A549 (cell line): ENCODE data around the gene GINS3. TPM values are rescaled to one million over a fixed set of nuclear protein-coding genes. Genes with fewer than 3 reads are reported as not detected.

Source experiments
- ATAC-seq, 2 experiments: fragments of 200-7000 bp in 1 of 2; fragments of >200 bp in 1 of 2; cut with Nextera tagmentation in 1 of 2; cut with Tn5 transposase in 1 of 2; 3 replicates each; pipeline versions ENCODE4 v1.8.0 to v1.9.1; 2018 to 2020; ENCODE audit warnings: mild to moderate bottlenecking in 1 of 2, moderate library complexity in 1 of 2
- CTCF ChIA-PET: fragments of 300-600 bp; sonication (Branson Sonifier 250); formaldehyde crosslinking; extraction: SDS; loops from one replicate; lab custom pipeline; 2021; ENCODE audit warnings: antibody characterized with exemption, inconsistent platforms; lab: Yijun Ruan, JAX
- POLR2A ChIA-PET: fragments of 350-600 bp; formaldehyde crosslinking; extraction: SDS; loops from one replicate; lab custom pipeline; 2021; ENCODE audit warnings: antibody characterized with exemption, inconsistent platforms; lab: Yijun Ruan, JAX
- DNase-seq, 2 experiments: peaks; one replicate each; pipeline versions ENCODE4 v3.0.0 to v3.0.0-alpha.2; 2011 to 2016; ENCODE audit warnings: low read depth in 1 of 2, low spot score in 1 of 2
- FAIRE-seq: peaks from 2 replicates; lab custom pipeline; 2011; peaks lifted over from hg19 to GRCh38; lab: Jason Lieb, UNC
- H3K27ac ChIP-seq, 2 experiments: fragments of >200 bp; sonication (Bioruptor Twin); formaldehyde crosslinking; 3 replicates each; pipeline ENCODE4 v1.5.1; 2016 to 2017
- H3K4me1 ChIP-seq: fragments of >200 bp; sonication (Bioruptor Twin); formaldehyde crosslinking; 3 replicates; pipeline ENCODE4 v1.6.1; 2016
- H3K4me2 ChIP-seq: fragments of >200 bp; sonication (Bioruptor Twin); formaldehyde crosslinking; 3 replicates; pipeline ENCODE4 v1.6.1; 2016
- H3K4me3 ChIP-seq: fragments of >200 bp; sonication (Bioruptor Twin); formaldehyde crosslinking; 3 replicates; pipeline ENCODE4 v1.5.1; 2016
- H3K9me3 ChIP-seq: fragments of >200 bp; sonication (Bioruptor Twin); formaldehyde crosslinking; 3 replicates; pipeline ENCODE4 v1.6.1; 2016
- CHD4 ChIP-seq: fragments of 200-600 bp; sonication (generic); IDR thresholded peaks from 2 replicates; pipeline ENCODE4 v1.6.1; 2016; ENCODE audit warnings: antibody characterized with exemption, mild to moderate bottlenecking, borderline replicate concordance
- ELK1 ChIP-seq: fragments of 150-350 bp; IDR thresholded peaks from 2 replicates; pipeline ENCODE4 v1.6.1; 2014; ENCODE audit warnings: low read depth, mild to moderate bottlenecking, low read length
- HDAC2 ChIP-seq: fragments of 200-600 bp; sonication (generic); IDR thresholded peaks from 2 replicates; pipeline ENCODE4 v1.6.1; 2016
- HOXB13 ChIP-seq: fragments of 250-450 bp; sonication (Bioruptor Pico); IDR thresholded peaks from 2 replicates; pipeline ENCODE4 v1.5.0; 2020; ENCODE audit warnings: low read depth, mild to moderate bottlenecking, moderate library complexity
- JUNB ChIP-seq: fragments of >200 bp; sonication (Bioruptor Twin); formaldehyde crosslinking; IDR thresholded peaks from 2 replicates; pipeline ENCODE4 v1.6.1; 2016
- KDM1A ChIP-seq: fragments of 200-600 bp; sonication (generic); IDR thresholded peaks from 2 replicates; pipeline ENCODE4 v1.6.1; 2016; ENCODE audit warnings: low read depth, mild to moderate bottlenecking
- MAFK ChIP-seq: fragments of 450-650 bp; IDR thresholded peaks from 2 replicates; pipeline ENCODE4 v1.6.1; 2014; ENCODE audit not compliant: partially characterized antibody
- MAZ ChIP-seq: fragments of 150-350 bp; IDR thresholded peaks from 2 replicates; pipeline ENCODE4 v1.6.1; 2014; ENCODE audit warnings: antibody characterized with exemption, low read depth, low read length, borderline replicate concordance
- RAD21 ChIP-seq, 2 experiments: fragments of >200 bp in 1 of 2; sonication (Bioruptor Twin) in 1 of 2; formaldehyde crosslinking in 1 of 2; IDR thresholded peaks in 1 of 2; conservative IDR thresholded peaks in 1 of 2; 2 replicates in 1 of 2; 3 replicates in 1 of 2; pipeline ENCODE4 v1.6.1; 2012 to 2018; ENCODE audit warnings: inconsistent platforms in 1 of 2
- RNF2 ChIP-seq: fragments of 200-600 bp; sonication (generic); IDR thresholded peaks from 2 replicates; pipeline ENCODE4 v1.6.1; 2016; ENCODE audit warnings: low read depth, mild to moderate bottlenecking, antibody characterized with exemption, moderate library complexity, borderline replicate concordance
- ZNF302 ChIP-seq: fragments of 250-450 bp; sonication (Bioruptor Pico); IDR thresholded peaks from 2 replicates; pipeline ENCODE4 v1.9.0; 2021; ENCODE audit warnings: inconsistent platforms, mild to moderate bottlenecking, moderate library complexity
- WGBS: methylation state at CpG from one replicate; pipeline ENCODE4 v1.1.6; 2017; ENCODE audit errors: missing lambda C conversion rate; 5-methylcytosine and 5-hydroxymethylcytosine counted together
- polyA plus RNA-seq, 4 experiments: library from polyadenylated mRNA; depleted of rRNA in 3 of 4; stranded (reverse); fragments of >200 nt; fragmentation: RNase III in 1 of 4; extraction: RNeasy Plus Mini Kit Qiagen cat#74134 plus additional on column Dnase treatment in 1 of 4; gene quantifications; 2 replicates in 3 of 4; 3 replicates in 1 of 4; pipeline ENCODE4 v1.2.3, GENCODE V29; 2011 to 2017
- TF ChIP-seq, protein P1 (sequence below): fragments of 250-450 bp; sonication (Bioruptor Pico); IDR thresholded peaks from 2 replicates; pipeline ENCODE4 v1.5.0; 2021; ENCODE audit warnings: mild to moderate bottlenecking, moderate library complexity, borderline replicate concordance
- TF ChIP-seq, protein P2 (sequence below): fragments of >200 bp; sonication (Bioruptor Twin); formaldehyde crosslinking; IDR thresholded peaks from 3 replicates; pipeline ENCODE4 v1.6.1; 2016
- TF ChIP-seq, protein P3 (sequence below): fragments of 450-650 bp; IDR thresholded peaks from 2 replicates; pipeline ENCODE4 v1.6.1; 2014; ENCODE audit warnings: antibody characterized with exemption

The GINS3 gene
- polyA plus RNA-seq, 2 of the 4 experiments (the other 2 are of a cell fraction) = 19.7 to 21.0 TPM

DNA sequence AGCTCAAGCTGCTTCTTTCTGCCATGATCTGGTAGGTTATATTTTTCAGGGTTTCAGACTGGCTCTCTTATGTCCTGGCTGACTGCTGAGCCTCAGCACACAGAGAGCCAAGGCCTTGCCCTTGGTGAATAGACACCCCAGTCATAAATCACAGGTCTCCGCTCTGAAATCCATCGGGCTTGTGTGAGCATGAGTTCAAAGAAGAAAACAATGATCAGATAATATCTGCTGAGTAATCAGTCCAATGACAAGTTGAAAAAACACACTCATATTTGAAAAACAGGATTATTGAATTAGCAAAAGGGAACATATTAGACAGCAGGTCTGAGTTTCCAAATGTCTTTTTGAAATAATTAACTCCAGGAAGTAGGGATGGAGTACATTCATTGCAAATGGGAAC, 56.6 kb downstream of the GINS3 start:
- ChIA-PET POLR2A (no interaction called here), CTCF (interaction anchor here (1.2 kb wide), 1 partner anchor 112 kb away, joined by 3 read pairs; no protein-coding TSS in a partner anchor)
- no peak overlapping the region for H3K4me3 ChIP-seq
- ATAC-seq (no peak), DNase-seq (no peak), FAIRE-seq (no peak)
- H3K4me2 ChIP-seq = no peak overlapping the region
- no peak for TF ChIP-seq RAD21 (conservative IDR thresholded peaks at IDR 0.05 in 1 of 2, IDR thresholded peaks at IDR 0.05 in 1 of 2)
- TF ChIP-seq MAFK = peak; percentile 61
- TF ChIP-seq MAZ = no peak
- H3K9me3 ChIP-seq = no peaks in the 10 kb centered on the region
- H3K27ac ChIP-seq = no peak overlapping the region
- 62% methylated on average over 2 of the region's 2 CpGs for WGBS
- H3K4me1 ChIP-seq = peaks cover 25% of the 10 kb centered on the region

- Histone ChIP-seq H3K27ac (no peak overlapping the region), H3K4me3 (no peak overlapping the region), H3K4me2 (no peak overlapping the region), H3K9me3 (no peaks in the 10 kb centered on the region), H3K4me1 (peaks cover 25% of the 10 kb centered on the region)
- CTCF ChIA-PET = interaction anchor here (1.2 kb wide), 1 partner anchor 113 kb away, joined by 3 read pairs; no protein-coding TSS in a partner anchor
- ATAC-seq (no peak), DNase-seq (no peak), FAIRE-seq (no peak)
- WGBS = 86% methylated on average over 4 of the region's 4 CpGs
- POLR2A ChIA-PET = no interaction called here
- TF ChIP-seq, protein P1, sequence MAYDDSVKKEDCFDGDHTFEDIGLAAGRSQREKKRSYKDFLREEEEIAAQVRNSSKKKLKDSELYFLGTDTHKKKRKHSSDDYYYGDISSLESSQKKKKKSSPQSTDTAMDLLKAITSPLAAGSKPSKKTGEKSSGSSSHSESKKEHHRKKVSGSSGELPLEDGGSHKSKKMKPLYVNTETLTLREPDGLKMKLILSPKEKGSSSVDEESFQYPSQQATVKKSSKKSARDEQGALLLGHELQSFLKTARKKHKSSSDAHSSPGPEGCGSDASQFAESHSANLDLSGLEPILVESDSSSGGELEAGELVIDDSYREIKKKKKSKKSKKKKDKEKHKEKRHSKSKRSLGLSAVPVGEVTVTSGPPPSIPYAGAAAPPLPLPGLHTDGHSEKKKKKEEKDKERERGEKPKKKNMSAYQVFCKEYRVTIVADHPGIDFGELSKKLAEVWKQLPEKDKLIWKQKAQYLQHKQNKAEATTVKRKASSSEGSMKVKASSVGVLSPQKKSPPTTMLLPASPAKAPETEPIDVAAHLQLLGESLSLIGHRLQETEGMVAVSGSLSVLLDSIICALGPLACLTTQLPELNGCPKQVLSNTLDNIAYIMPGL (CRISPR knock-in tag) = no peak
- no peak for TF ChIP-seq JUNB
- TF ChIP-seq HOXB13 (CRISPR knock-in tag) = no peak
- TF ChIP-seq ZNF302 (CRISPR knock-in tag) = no peak
- TF ChIP-seq ELK1 = no peak
- peak; percentile 87; the same call in 1 of the 2 replicates for TF ChIP-seq CHD4
- peak; percentile 56; the same call in 1 of the 2 replicates for TF ChIP-seq HDAC2
- no peak for TF ChIP-seq RNF2
- TF ChIP-seq, protein P2, sequence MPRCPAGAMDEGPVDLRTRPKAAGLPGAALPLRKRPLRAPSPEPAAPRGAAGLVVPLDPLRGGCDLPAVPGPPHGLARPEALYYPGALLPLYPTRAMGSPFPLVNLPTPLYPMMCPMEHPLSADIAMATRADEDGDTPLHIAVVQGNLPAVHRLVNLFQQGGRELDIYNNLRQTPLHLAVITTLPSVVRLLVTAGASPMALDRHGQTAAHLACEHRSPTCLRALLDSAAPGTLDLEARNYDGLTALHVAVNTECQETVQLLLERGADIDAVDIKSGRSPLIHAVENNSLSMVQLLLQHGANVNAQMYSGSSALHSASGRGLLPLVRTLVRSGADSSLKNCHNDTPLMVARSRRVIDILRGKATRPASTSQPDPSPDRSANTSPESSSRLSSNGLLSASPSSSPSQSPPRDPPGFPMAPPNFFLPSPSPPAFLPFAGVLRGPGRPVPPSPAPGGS = no peak
- peak; percentile 93 for TF ChIP-seq KDM1A
Observed at GRCh38 chr16:58449306-58449705, 57.0 kb downstream of the GINS3 start.

GRCh38 chr16:58449768-58450167, 57.5 kb downstream of the GINS3 start:
- FAIRE-seq = no peak
- whole genome bisulfite sequencing = 91% methylated on average over 5 of the region's 5 CpGs
- ChIA-PET CTCF (interaction anchor here (1.6 kb wide), 1 partner anchor 9 kb away, joined by 4 read pairs; no protein-coding TSS in a partner anchor), POLR2A (no interaction called here)
- H3K9me3 ChIP-seq = no peaks in the 10 kb centered on the region
- TF ChIP-seq CHD4 = no peak
- H3K4me2 ChIP-seq = no peak overlapping the region
- H3K27ac ChIP-seq = 0 out of 6 replicates have a peak overlapping the region, but pooled peaks of 1 of the 2 experiments have one; percentile 11
- no peak overlapping the region for H3K4me3 ChIP-seq
- peaks cover 25% of the 10 kb centered on the region for H3K4me1 ChIP-seq
- no peak for ATAC-seq
- no peak for DNase-seq

GRCh38 chr16:58450590-58450989, 58.3 kb downstream of the GINS3 start:
- H3K4me3 ChIP-seq = no peak overlapping the region
- WGBS = 82% methylated on average over 7 of the region's 7 CpGs
- ATAC-seq (no peak), FAIRE-seq (no peak), DNase-seq (no peak)
- no peak overlapping the region for H3K4me2 ChIP-seq
- H3K27ac ChIP-seq = peak overlapping the region in 1 of 2 experiments; percentile 79; a peak in 1 of 6 replicates
- ChIA-PET CTCF (interaction anchor here (1.6 to 2.8 kb wide), 3 partner anchors 10 to 114 kb away, joined by 4 to 11 read pairs (median 10); no protein-coding TSS in a partner anchor), POLR2A (no interaction called here)
- peaks cover 31% of the 10 kb centered on the region for H3K4me1 ChIP-seq
- no peaks in the 10 kb centered on the region for H3K9me3 ChIP-seq
- TF ChIP-seq, protein P3, sequence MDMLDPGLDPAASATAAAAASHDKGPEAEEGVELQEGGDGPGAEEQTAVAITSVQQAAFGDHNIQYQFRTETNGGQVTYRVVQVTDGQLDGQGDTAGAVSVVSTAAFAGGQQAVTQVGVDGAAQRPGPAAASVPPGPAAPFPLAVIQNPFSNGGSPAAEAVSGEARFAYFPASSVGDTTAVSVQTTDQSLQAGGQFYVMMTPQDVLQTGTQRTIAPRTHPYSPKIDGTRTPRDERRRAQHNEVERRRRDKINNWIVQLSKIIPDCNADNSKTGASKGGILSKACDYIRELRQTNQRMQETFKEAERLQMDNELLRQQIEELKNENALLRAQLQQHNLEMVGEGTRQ = no peak
- TF ChIP-seq KDM1A = peak; percentile 82
